K562 (cell line): Measurements from ENCODE around the gene PKLR. TPM values are rescaled to one million over a fixed set of nuclear protein-coding genes. Genes with fewer than 3 reads are reported as not detected.

Experiments used
- BACH1 ChIP-seq: fragments of 200-800 bp; sonication (Bioruptor generic); IDR thresholded peaks from 2 replicates; pipeline ENCODE4 v1.6.1; 2016; ENCODE audit warnings: missing genetic modification characterization, missing compliant biosample characterization
- CBFA2T3 ChIP-seq: fragments of 450-650 bp; IDR thresholded peaks from 2 replicates; pipeline ENCODE4 v1.6.1; 2017
- HMG20B ChIP-seq: fragments of 250-450 bp; sonication (Bioruptor Pico); IDR thresholded peaks from 2 replicates; pipeline ENCODE4 v1.5.0; 2021; ENCODE audit warnings: mild to moderate bottlenecking
- POLR2A ChIP-seq: fragments of 450-650 bp; conservative IDR thresholded peaks from 2 replicates; pipeline ENCODE4 v1.6.1; 2016
- PYGO2 ChIP-seq: fragments of 450-650 bp; IDR thresholded peaks from 2 replicates; pipeline ENCODE4 v1.6.1; 2016; ENCODE audit warnings: mild to moderate bottlenecking, missing genetic modification characterization, moderate library complexity, missing compliant biosample characterization
- RNF2 ChIP-seq: sonication (generic); IDR thresholded peaks from 2 replicates; pipeline ENCODE4 v1.6.1; 2016
- SRSF3 ChIP-seq: fragments of 200-400 bp; formaldehyde crosslinking; IDR thresholded peaks from 2 replicates; pipeline ENCODE4 v1.6.1; 2016; ENCODE audit warnings: mild to moderate bottlenecking, low read length, moderate library complexity; ENCODE audit not compliant: insufficient read depth
- TAL1 ChIP-seq: fragments of 450-650 bp; IDR thresholded peaks from 2 replicates; pipeline ENCODE4 v1.6.1; 2016; ENCODE audit warnings: mild to moderate bottlenecking
- TCF3 ChIP-seq: sonication (generic); formaldehyde crosslinking; IDR thresholded peaks from 2 replicates; pipeline ENCODE4 v1.4.0; 2020; ENCODE audit warnings: mild to moderate bottlenecking, missing genetic modification reagents
- ZNF146 ChIP-seq: IDR thresholded peaks from one replicate; pipeline ENCODE4 v1.6.1; 2018; ENCODE audit warnings: missing compliant biosample characterization; ENCODE audit not compliant: unreplicated experiment
- ZNF239 ChIP-seq: fragments of 250-450 bp; sonication (Bioruptor Pico); IDR thresholded peaks from 2 replicates; pipeline ENCODE4 v1.4.0; 2020; ENCODE audit warnings: mild to moderate bottlenecking
- polyA plus RNA-seq, 8 experiments: library from polyadenylated mRNA; depleted of rRNA in 4 of 8; stranded (reverse) in 5 of 8; unstranded in 3 of 8; fragments of >200 nt; fragmentation: Nextera tagmentation in 2 of 8; fragmentation: Illumina TruSeq in 1 of 8; extraction: Ambion mirVana in 2 of 8; extraction: Trizol in 1 of 8; gene quantifications; 2 replicates each; pipeline versions ENCODE4 v1.2.1 to v1.2.3, GENCODE V29; 2011 to 2014; ENCODE audit warnings: inconsistent platforms in 1 of 8, missing spikeins in 1 of 8
- total RNA-seq, 7 experiments: library from RNA; depleted of rRNA in 6 of 7; stranded (reverse); fragments of >200 nt in 6 of 7; fragmentation: Illumina TruSeq in 2 of 7; extraction: Trizol in 2 of 7; gene quantifications; 2 replicates each; pipeline versions ENCODE4 v1.2.1 to v1.2.3, GENCODE V29; 2011 to 2021; ENCODE audit warnings: low replicate concordance in 1 of 7
- TF ChIP-seq, protein P1 (sequence below), 3 experiments: IDR thresholded peaks in 2 of 3; conservative IDR thresholded peaks in 1 of 3; 2 replicates each; pipeline ENCODE4 v1.5.1; 2011 to 2012; ENCODE audit warnings: low read length in 3 of 3, mild to moderate bottlenecking in 3 of 3, control low read depth in 2 of 3, improper control_type of control experiment in 1 of 3, inconsistent platforms in 1 of 3, low read depth in 1 of 3, mixed read lengths in 1 of 3, moderate library complexity in 1 of 3; ENCODE audit not compliant: insufficient read depth in 2 of 3
- TF ChIP-seq, protein P2 (sequence below), 2 experiments: fragments of 450-650 bp in 1 of 2; sonication (generic) in 1 of 2; formaldehyde crosslinking in 1 of 2; IDR thresholded peaks in 1 of 2; conservative IDR thresholded peaks in 1 of 2; 2 replicates each; pipeline versions ENCODE4 v1.6.1 to v1.8.1; 2016 to 2023; ENCODE audit warnings: mild to moderate bottlenecking in 2 of 2, moderate library complexity in 2 of 2, inconsistent platforms in 1 of 2, missing genetic modification reagents in 1 of 2
- TF ChIP-seq, protein P3 (sequence below): fragments of 450-650 bp; IDR thresholded peaks from 2 replicates; pipeline ENCODE4 v1.6.1; 2014; ENCODE audit warnings: low read depth, mild to moderate bottlenecking, moderate library complexity, borderline replicate concordance
- TF ChIP-seq, protein P4 (sequence below): fragments of 250-450 bp; sonication (Bioruptor Pico); IDR thresholded peaks from 2 replicates; pipeline ENCODE4 v1.8.0; 2022; ENCODE audit warnings: moderate library complexity, mild to moderate bottlenecking, inconsistent platforms
- TF ChIP-seq, protein P5 (sequence below): sonication (generic); formaldehyde crosslinking; IDR thresholded peaks from 2 replicates; pipeline ENCODE4 v1.8.0; 2022; ENCODE audit warnings: mild to moderate bottlenecking, missing genetic modification reagents
- TF ChIP-seq, protein P6 (sequence below), 2 experiments: fragments of 200-800 bp in 1 of 2; sonication (Bioruptor generic) in 1 of 2; sonication (generic) in 1 of 2; formaldehyde crosslinking in 1 of 2; IDR thresholded peaks in 1 of 2; conservative IDR thresholded peaks in 1 of 2; 2 replicates each; pipeline versions ENCODE4 v1.5.0 to v1.6.1; 2016 to 2020; ENCODE audit warnings: missing compliant biosample characterization in 1 of 2, missing genetic modification characterization in 1 of 2, missing genetic modification reagents in 1 of 2
- TF ChIP-seq, protein P7 (sequence below): fragments of 200-400 bp; formaldehyde crosslinking; IDR thresholded peaks from 2 replicates; pipeline ENCODE4 v1.6.1; 2017; ENCODE audit warnings: mild to moderate bottlenecking, low read depth, low read length, moderate library complexity
- TF ChIP-seq, protein P8 (sequence below): fragments of 250-450 bp; sonication (Bioruptor Pico); IDR thresholded peaks from 2 replicates; pipeline ENCODE4 v1.8.0; 2021; ENCODE audit warnings: moderate library complexity, mild to moderate bottlenecking, inconsistent platforms

PKLR gene
- total and polyA plus RNA-seq, 9 of the 15 experiments (the other 6 are each of a cell fraction or from before 2014, with no cell fraction given) = 10.7 to 78.4 (median 38.2) TPM

DNA sequence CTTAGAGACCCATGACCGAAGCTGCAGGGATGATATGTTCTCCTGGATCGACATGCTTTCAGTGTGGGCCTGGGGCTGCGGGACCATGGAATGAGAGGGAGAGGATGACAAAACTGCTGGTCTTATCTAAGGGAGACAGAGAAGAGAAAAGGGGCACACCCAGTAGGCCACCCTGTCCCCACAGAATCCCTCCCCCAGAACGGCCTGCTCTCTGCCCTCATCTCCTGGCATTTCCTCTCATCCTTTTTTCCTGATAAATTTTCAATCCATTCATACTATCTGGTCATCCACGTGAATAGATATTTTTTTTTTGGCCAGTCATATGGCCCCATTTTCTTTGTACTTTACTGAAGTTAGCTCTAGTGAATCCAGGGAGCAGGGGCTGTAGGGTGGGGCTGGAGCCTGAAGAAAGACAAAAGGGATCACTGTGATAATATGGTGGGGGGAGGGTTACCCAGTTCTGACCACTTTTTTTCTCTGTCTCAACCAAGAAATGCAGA lies at the start of gene PKLR (continued):
- TF ChIP-seq, protein P1, sequence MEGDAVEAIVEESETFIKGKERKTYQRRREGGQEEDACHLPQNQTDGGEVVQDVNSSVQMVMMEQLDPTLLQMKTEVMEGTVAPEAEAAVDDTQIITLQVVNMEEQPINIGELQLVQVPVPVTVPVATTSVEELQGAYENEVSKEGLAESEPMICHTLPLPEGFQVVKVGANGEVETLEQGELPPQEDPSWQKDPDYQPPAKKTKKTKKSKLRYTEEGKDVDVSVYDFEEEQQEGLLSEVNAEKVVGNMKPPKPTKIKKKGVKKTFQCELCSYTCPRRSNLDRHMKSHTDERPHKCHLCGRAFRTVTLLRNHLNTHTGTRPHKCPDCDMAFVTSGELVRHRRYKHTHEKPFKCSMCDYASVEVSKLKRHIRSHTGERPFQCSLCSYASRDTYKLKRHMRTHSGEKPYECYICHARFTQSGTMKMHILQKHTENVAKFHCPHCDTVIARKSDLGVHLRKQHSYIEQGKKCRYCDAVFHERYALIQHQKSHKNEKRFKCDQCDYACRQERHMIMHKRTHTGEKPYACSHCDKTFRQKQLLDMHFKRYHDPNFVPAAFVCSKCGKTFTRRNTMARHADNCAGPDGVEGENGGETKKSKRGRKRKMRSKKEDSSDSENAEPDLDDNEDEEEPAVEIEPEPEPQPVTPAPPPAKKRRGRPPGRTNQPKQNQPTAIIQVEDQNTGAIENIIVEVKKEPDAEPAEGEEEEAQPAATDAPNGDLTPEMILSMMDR (IDR thresholded peaks at IDR 0.05 in 2 of 3, conservative IDR thresholded peaks at IDR 0.05 in 1 of 3; ENCODE audit: insufficient read depth in 2 of 3, low read depth in 1 of 3, low read length in 3 of 3) = no peak
- TF ChIP-seq, protein P2, sequence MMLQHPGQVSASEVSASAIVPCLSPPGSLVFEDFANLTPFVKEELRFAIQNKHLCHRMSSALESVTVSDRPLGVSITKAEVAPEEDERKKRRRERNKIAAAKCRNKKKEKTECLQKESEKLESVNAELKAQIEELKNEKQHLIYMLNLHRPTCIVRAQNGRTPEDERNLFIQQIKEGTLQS (IDR thresholded peaks at IDR 0.05) = no peak
- TF ChIP-seq, protein P2 (CRISPR knock-in tag; conservative IDR thresholded peaks at IDR 0.05) = no peak
- TF ChIP-seq CBFA2T3 = peak; percentile 82
- no peak for TF ChIP-seq RNF2
- no peak for TF ChIP-seq BACH1 (tag)
- TF ChIP-seq, protein P3, sequence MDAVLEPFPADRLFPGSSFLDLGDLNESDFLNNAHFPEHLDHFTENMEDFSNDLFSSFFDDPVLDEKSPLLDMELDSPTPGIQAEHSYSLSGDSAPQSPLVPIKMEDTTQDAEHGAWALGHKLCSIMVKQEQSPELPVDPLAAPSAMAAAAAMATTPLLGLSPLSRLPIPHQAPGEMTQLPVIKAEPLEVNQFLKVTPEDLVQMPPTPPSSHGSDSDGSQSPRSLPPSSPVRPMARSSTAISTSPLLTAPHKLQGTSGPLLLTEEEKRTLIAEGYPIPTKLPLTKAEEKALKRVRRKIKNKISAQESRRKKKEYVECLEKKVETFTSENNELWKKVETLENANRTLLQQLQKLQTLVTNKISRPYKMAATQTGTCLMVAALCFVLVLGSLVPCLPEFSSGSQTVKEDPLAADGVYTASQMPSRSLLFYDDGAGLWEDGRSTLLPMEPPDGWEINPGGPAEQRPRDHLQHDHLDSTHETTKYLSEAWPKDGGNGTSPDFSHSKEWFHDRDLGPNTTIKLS = no peak
- TF ChIP-seq, protein P4, sequence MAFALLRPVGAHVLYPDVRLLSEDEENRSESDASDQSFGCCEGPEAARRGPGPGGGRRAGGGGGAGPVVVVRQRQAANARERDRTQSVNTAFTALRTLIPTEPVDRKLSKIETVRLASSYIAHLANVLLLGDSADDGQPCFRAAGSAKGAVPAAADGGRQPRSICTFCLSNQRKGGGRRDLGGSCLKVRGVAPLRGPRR = no peak
- peak; percentile 71; the same call in 1 of the 2 replicates for TF ChIP-seq POLR2A
- TF ChIP-seq, protein P5, sequence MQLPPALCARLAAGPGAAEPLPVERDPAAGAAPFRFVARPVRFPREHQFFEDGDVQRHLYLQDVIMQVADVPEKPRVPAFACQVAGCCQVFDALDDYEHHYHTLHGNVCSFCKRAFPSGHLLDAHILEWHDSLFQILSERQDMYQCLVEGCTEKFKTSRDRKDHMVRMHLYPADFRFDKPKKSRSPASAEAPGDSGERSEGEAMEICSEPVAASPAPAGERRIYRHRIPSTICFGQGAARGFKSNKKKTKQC = no peak
- no peak for TF ChIP-seq PYGO2 (tag)
- TF ChIP-seq SRSF3 = no peak
- no peak for TF ChIP-seq ZNF146 (CRISPR knock-in tag)
- TF ChIP-seq, protein P6, sequence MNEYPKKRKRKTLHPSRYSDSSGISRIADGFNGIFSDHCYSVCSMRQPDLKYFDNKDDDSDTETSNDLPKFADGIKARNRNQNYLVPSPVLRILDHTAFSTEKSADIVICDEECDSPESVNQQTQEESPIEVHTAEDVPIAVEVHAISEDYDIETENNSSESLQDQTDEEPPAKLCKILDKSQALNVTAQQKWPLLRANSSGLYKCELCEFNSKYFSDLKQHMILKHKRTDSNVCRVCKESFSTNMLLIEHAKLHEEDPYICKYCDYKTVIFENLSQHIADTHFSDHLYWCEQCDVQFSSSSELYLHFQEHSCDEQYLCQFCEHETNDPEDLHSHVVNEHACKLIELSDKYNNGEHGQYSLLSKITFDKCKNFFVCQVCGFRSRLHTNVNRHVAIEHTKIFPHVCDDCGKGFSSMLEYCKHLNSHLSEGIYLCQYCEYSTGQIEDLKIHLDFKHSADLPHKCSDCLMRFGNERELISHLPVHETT (CRISPR knock-in tag; conservative IDR thresholded peaks at IDR 0.05 in 1 of 2, IDR thresholded peaks at IDR 0.05 in 1 of 2) = no peak
- TF ChIP-seq ZNF239 (CRISPR knock-in tag) = no peak
- no peak for TF ChIP-seq HMG20B (CRISPR knock-in tag)
- TF ChIP-seq, protein P7, sequence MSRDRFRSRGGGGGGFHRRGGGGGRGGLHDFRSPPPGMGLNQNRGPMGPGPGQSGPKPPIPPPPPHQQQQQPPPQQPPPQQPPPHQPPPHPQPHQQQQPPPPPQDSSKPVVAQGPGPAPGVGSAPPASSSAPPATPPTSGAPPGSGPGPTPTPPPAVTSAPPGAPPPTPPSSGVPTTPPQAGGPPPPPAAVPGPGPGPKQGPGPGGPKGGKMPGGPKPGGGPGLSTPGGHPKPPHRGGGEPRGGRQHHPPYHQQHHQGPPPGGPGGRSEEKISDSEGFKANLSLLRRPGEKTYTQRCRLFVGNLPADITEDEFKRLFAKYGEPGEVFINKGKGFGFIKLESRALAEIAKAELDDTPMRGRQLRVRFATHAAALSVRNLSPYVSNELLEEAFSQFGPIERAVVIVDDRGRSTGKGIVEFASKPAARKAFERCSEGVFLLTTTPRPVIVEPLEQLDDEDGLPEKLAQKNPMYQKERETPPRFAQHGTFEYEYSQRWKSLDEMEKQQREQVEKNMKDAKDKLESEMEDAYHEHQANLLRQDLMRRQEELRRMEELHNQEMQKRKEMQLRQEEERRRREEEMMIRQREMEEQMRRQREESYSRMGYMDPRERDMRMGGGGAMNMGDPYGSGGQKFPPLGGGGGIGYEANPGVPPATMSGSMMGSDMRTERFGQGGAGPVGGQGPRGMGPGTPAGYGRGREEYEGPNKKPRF = no peak
- TF ChIP-seq, protein P8, sequence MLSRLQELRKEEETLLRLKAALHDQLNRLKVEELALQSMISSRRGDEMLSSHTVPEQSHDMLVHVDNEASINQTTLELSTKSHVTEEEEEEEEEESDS (CRISPR knock-in tag) = no peak
- TF ChIP-seq TCF3 (CRISPR knock-in tag) = peak; percentile 77
- TF ChIP-seq TAL1 = peak; percentile 74
